ENCODE data around the gene CWH43. TPM values are rescaled to one million over a fixed set of nuclear protein-coding genes. Genes with fewer than 3 reads are reported as not detected.

Gene CWH43
- total RNA-seq, 4 donors from 2014 or later, result 11.6 to 38.0 (median 20.8) TPM

GRCh38 chr4:48998440-48998839, 12.4 kb downstream of the CWH43 start:
- peaks cover 0 to 14% (median 0%) of the 10 kb centered on the region in 3 donors for H3K36me3 ChIP-seq

GRCh38 chr4:49000806-49001205, 14.7 kb downstream of the CWH43 start:
- Histone ChIP-seq H3K27ac (no peak overlapping the region), H3K4me3 (no peak overlapping the region), H3K9me3 (peaks cover 0 to 3% (median 0%) of the 10 kb centered on the region in 3 donors), H3K4me1 (no peaks in the 10 kb centered on the region), H3K36me3 (peaks cover 0 to 2% (median 0%) of the 10 kb centered on the region in 3 donors), H3K27me3 (no peaks in the 10 kb centered on the region)
- TF ChIP-seq POLR2A (IDR thresholded peaks at IDR 0.05) (no peak), CTCF (IDR thresholded peaks at IDR 0.05) (no peak)
- DNase-seq, result no peak
- intact Hi-C loops (cut with DNase I), result no loop called here

More at GRCh38 chr4:48998440-48998839, 12.4 kb downstream of the CWH43 start:
- Histone ChIP-seq H3K9me3 (peaks cover 0 to 3% (median 0%) of the 10 kb centered on the region in 3 donors), H3K27me3 (no peaks in the 10 kb centered on the region), H3K27ac (no peak overlapping the region), H3K4me3 (no peak overlapping the region), H3K4me1 (no peaks in the 10 kb centered on the region)
- DNase-seq, result no peak
- WGBS, 2 donors, result 67 to 89% methylated on average over 3 to 6 of the region's 6 CpGs
- TF ChIP-seq POLR2A (IDR thresholded peaks at IDR 0.05), result no peak
- TF ChIP-seq CTCF (IDR thresholded peaks at IDR 0.05), result no peak
- intact Hi-C loops (cut with DNase I), result no loop called here

GRCh38 chr4:49002931-49003330, 16.9 kb downstream of the CWH43 start:
- no peak for DNase-seq
- no peak overlapping the region for H3K27ac ChIP-seq
- H3K36me3 ChIP-seq, result no peaks in the 10 kb centered on the region
- no peaks in the 10 kb centered on the region for H3K4me1 ChIP-seq
- TF ChIP-seq POLR2A (IDR thresholded peaks at IDR 0.05) (no peak), CTCF (IDR thresholded peaks at IDR 0.05) (no peak)
- intact Hi-C loops (cut with DNase I), result no loop called here
- no peaks in the 10 kb centered on the region for H3K27me3 ChIP-seq
- H3K9me3 ChIP-seq, result peaks cover 0 to 3% (median 0%) of the 10 kb centered on the region in 3 donors
- no peak overlapping the region for H3K4me3 ChIP-seq

GRCh38 chr4:49018718-49019295, 32.7 kb downstream of the CWH43 start:
- 86 to 95% methylated on average over 2 of the region's 2 CpGs for WGBS, 2 donors
- intact Hi-C loops (cut with DNase I), result no loop called here
- H3K36me3 ChIP-seq, result peaks cover 0 to 12% (median 0%) of the 10 kb centered on the region in 3 donors

More at GRCh38 chr4:49018718-49019295, 32.7 kb downstream of the CWH43 start:
- Histone ChIP-seq H3K27ac (no peak overlapping the region), H3K9me3 (no peaks in the 10 kb centered on the region), H3K4me1 (no peaks in the 10 kb centered on the region), H3K27me3 (no peaks in the 10 kb centered on the region), H3K4me3 (no peak overlapping the region)
- DNase-seq, result no peak
- TF ChIP-seq CTCF (IDR thresholded peaks at IDR 0.05) (no peak), POLR2A (IDR thresholded peaks at IDR 0.05) (no peak)

Measured in esophagus squamous epithelium (tissue), 5 donors.